Liver (tissue), 9 donors: Measurements from ENCODE around the gene SIRT1. TPM values are rescaled to one million over a fixed set of nuclear protein-coding genes. Genes with fewer than 3 reads are reported as not detected.

Source experiments
- DNase-seq: peaks from one replicate; pipeline ENCODE4 v3.0.0-alpha.2; 2017; ENCODE audit warnings: low spot score
- H3K27ac ChIP-seq, 2 donors: one replicate each; pipeline ENCODE4 v1.7.0; 2013; ENCODE audit warnings: inconsistent platforms in 2 of 2, low read length in 2 of 2, control low read depth in 1 of 2, low read depth in 1 of 2, mild to moderate bottlenecking in 1 of 2
- H3K27me3 ChIP-seq, 4 donors: one replicate each; pipeline versions ENCODE4 v1.6.1 to v1.7.0; 2013; ENCODE audit warnings: low read length in 3 of 4, inconsistent platforms in 1 of 4, mild to moderate bottlenecking in 1 of 4, moderate library complexity in 1 of 4; ENCODE audit not compliant: control insufficient read depth in 4 of 4, insufficient read depth in 4 of 4
- H3K36me3 ChIP-seq, 4 donors: one replicate each; pipeline versions ENCODE4 v1.6.1 to v1.7.0; 2013; ENCODE audit warnings: low read length in 3 of 4, mild to moderate bottlenecking in 3 of 4, low read depth in 1 of 4, moderate library complexity in 1 of 4; ENCODE audit not compliant: control insufficient read depth in 4 of 4, insufficient read depth in 3 of 4
- H3K4me1 ChIP-seq, 4 donors: one replicate each; pipeline versions ENCODE4 v1.6.1 to v1.7.0; 2013; ENCODE audit warnings: low read length in 3 of 4, mild to moderate bottlenecking in 3 of 4, moderate library complexity in 1 of 4; ENCODE audit not compliant: control insufficient read depth in 4 of 4, insufficient read depth in 4 of 4
- H3K4me3 ChIP-seq, 3 donors: one replicate each; pipeline versions ENCODE4 v1.6.1 to v1.7.0; 2013; ENCODE audit warnings: low read length in 3 of 3, control low read depth in 1 of 3, low read depth in 1 of 3, mild to moderate bottlenecking in 1 of 3
- H3K9ac ChIP-seq, 2 donors: one replicate each; pipeline ENCODE4 v1.7.0; 2013; ENCODE audit warnings: low read length in 2 of 2, mild to moderate bottlenecking in 2 of 2, moderate library complexity in 2 of 2, control low read depth in 1 of 2, low read depth in 1 of 2
- H3K9me3 ChIP-seq, 4 donors: one replicate each; pipeline versions ENCODE4 v1.6.1 to v1.7.0; 2013; ENCODE audit warnings: low read length in 3 of 4; ENCODE audit not compliant: control insufficient read depth in 4 of 4
- ATF3 ChIP-seq: IDR thresholded peaks from 2 replicates; pipeline ENCODE4 v1.6.1; 2016; ENCODE audit warnings: antibody characterized with exemption
- EGR1 ChIP-seq, 2 donors: IDR thresholded peaks; 2 replicates each; pipeline ENCODE4 v1.6.1; 2016 to 2018; ENCODE audit warnings: antibody characterized with exemption in 2 of 2, low read depth in 2 of 2
- FOXA1 ChIP-seq: IDR thresholded peaks from 2 replicates; pipeline ENCODE4 v1.6.1; 2016; ENCODE audit warnings: antibody characterized with exemption
- FOXA2 ChIP-seq: IDR thresholded peaks from 2 replicates; pipeline ENCODE4 v1.6.1; 2016; ENCODE audit warnings: antibody characterized with exemption
- GABPA ChIP-seq, 2 donors: IDR thresholded peaks in 1 of 2; conservative IDR thresholded peaks in 1 of 2; 2 replicates each; pipeline ENCODE4 v1.6.1; 2016; ENCODE audit warnings: antibody characterized with exemption in 2 of 2, mild to moderate bottlenecking in 1 of 2, moderate library complexity in 1 of 2
- HNF4A ChIP-seq, 2 donors: conservative IDR thresholded peaks; 2 replicates each; pipeline ENCODE4 v1.6.1; 2016; ENCODE audit warnings: antibody characterized with exemption in 2 of 2, mild to moderate bottlenecking in 2 of 2
- HNF4G ChIP-seq: IDR thresholded peaks from 2 replicates; pipeline ENCODE4 v1.6.1; 2016; ENCODE audit warnings: antibody characterized with exemption
- JUND ChIP-seq, 2 donors: IDR thresholded peaks; 2 replicates each; pipeline ENCODE4 v1.6.1; 2016; ENCODE audit warnings: antibody characterized with exemption in 2 of 2
- NR2F2 ChIP-seq: IDR thresholded peaks from 2 replicates; pipeline ENCODE4 v1.6.1; 2016; ENCODE audit warnings: antibody characterized with exemption
- RAD21 ChIP-seq, 2 donors: IDR thresholded peaks; 2 replicates each; pipeline ENCODE4 v1.6.1; 2016; ENCODE audit warnings: antibody characterized with exemption in 2 of 2, mild to moderate bottlenecking in 2 of 2
- RXRA ChIP-seq, 2 donors: IDR thresholded peaks; 2 replicates each; pipeline ENCODE4 v1.6.1; 2017 to 2018; ENCODE audit warnings: antibody characterized with exemption in 2 of 2, mild to moderate bottlenecking in 1 of 2
- SP1 ChIP-seq: IDR thresholded peaks from 2 replicates; pipeline ENCODE4 v1.6.1; 2018; ENCODE audit warnings: antibody characterized with exemption, mild to moderate bottlenecking
- TAF1 ChIP-seq: conservative IDR thresholded peaks from 2 replicates; pipeline ENCODE4 v1.6.1; 2016; ENCODE audit warnings: antibody characterized with exemption, mild to moderate bottlenecking
- YY1 ChIP-seq: IDR thresholded peaks from 2 replicates; pipeline ENCODE4 v1.6.1; 2016; ENCODE audit warnings: antibody characterized with exemption, mild to moderate bottlenecking
- ZBTB33 ChIP-seq: IDR thresholded peaks from 2 replicates; pipeline ENCODE4 v1.6.1; 2016; ENCODE audit warnings: antibody characterized with exemption
- WGBS: extraction: QIAGEN DNeasy Blood & Tissue Kit; methylation state at CpG from one replicate; pipeline ENCODE4 v1.1.7; 2013; 5-methylcytosine and 5-hydroxymethylcytosine counted together
- polyA plus RNA-seq, 2 donors: library from polyadenylated mRNA; stranded (reverse) in 1 of 2; unstranded in 1 of 2; fragments of 200-250 nt in 1 of 2; fragments of >200 nt in 1 of 2; fragmentation: Nextera tagmentation in 1 of 2; extraction: Ambion mirVana in 1 of 2; gene quantifications; one replicate each; pipeline versions ENCODE4 v1.2.1 to v1.2.3, GENCODE V29; 2013 to 2015
- total RNA-seq, 2 donors: library from RNA; depleted of rRNA; stranded (reverse); fragments of >200 nt; gene quantifications; one replicate each; pipeline ENCODE4 v1.2.3, GENCODE V29; 2014
- TF ChIP-seq, protein P1 (sequence below): IDR thresholded peaks from 2 replicates; pipeline ENCODE4 v1.6.1; 2016; ENCODE audit warnings: antibody characterized with exemption, mild to moderate bottlenecking
- TF ChIP-seq, protein P2 (sequence below): IDR thresholded peaks from 2 replicates; pipeline ENCODE4 v1.6.1; 2016; ENCODE audit warnings: antibody characterized with exemption
- donor health status: healthy.
- donor health status: healthy.
- donor health status: healthy.
- donor health status: healthy.
- donor health status: healthy.

Gene SIRT1
- total and polyA plus RNA-seq, 4 donors, result 3.0 to 14.8 (median 7.8) TPM

GRCh38 chr10:67868132-67868531 is 16.3 kb upstream of the SIRT1 start:
- Histone ChIP-seq H3K27ac (no peak overlapping the region), H3K36me3 (no peaks in the 10 kb centered on the region), H3K4me3 (no peak overlapping the region), H3K9ac (no peak overlapping the region), H3K4me1 (no peaks in the 10 kb centered on the region), H3K9me3 (no peaks in the 10 kb centered on the region), H3K27me3 (no peaks in the 10 kb centered on the region)
- TF ChIP-seq FOXA1 (no peak), HNF4G (no peak), RAD21 (IDR thresholded peaks at IDR 0.05) (no peak), YY1 (no peak), GABPA (IDR thresholded peaks at IDR 0.05 in 1 of 2, conservative IDR thresholded peaks at IDR 0.05 in 1 of 2) (no peak), NR2F2 (no peak), TAF1 (no peak), JUND (IDR thresholded peaks at IDR 0.05) (no peak)
- TF ChIP-seq, protein P1, sequence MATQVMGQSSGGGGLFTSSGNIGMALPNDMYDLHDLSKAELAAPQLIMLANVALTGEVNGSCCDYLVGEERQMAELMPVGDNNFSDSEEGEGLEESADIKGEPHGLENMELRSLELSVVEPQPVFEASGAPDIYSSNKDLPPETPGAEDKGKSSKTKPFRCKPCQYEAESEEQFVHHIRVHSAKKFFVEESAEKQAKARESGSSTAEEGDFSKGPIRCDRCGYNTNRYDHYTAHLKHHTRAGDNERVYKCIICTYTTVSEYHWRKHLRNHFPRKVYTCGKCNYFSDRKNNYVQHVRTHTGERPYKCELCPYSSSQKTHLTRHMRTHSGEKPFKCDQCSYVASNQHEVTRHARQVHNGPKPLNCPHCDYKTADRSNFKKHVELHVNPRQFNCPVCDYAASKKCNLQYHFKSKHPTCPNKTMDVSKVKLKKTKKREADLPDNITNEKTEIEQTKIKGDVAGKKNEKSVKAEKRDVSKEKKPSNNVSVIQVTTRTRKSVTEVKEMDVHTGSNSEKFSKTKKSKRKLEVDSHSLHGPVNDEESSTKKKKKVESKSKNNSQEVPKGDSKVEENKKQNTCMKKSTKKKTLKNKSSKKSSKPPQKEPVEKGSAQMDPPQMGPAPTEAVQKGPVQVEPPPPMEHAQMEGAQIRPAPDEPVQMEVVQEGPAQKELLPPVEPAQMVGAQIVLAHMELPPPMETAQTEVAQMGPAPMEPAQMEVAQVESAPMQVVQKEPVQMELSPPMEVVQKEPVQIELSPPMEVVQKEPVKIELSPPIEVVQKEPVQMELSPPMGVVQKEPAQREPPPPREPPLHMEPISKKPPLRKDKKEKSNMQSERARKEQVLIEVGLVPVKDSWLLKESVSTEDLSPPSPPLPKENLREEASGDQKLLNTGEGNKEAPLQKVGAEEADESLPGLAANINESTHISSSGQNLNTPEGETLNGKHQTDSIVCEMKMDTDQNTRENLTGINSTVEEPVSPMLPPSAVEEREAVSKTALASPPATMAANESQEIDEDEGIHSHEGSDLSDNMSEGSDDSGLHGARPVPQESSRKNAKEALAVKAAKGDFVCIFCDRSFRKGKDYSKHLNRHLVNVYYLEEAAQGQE, result no peak
- no peak for DNase-seq
- 97% methylated on average over 2 of the region's 2 CpGs for WGBS

GRCh38 chr10:67869996-67870395 is 14.5 kb upstream of the SIRT1 start:
- H3K9me3 ChIP-seq, result no peaks in the 10 kb centered on the region
- H3K4me3 ChIP-seq, result no peak overlapping the region
- H3K36me3 ChIP-seq, result no peaks in the 10 kb centered on the region
- H3K27ac ChIP-seq, result no peak overlapping the region
- no peak overlapping the region for H3K9ac ChIP-seq
- no peak for TF ChIP-seq ATF3
- TF ChIP-seq JUND (IDR thresholded peaks at IDR 0.05), result no peak
- no peak for TF ChIP-seq TAF1
- no peak for TF ChIP-seq RAD21 (IDR thresholded peaks at IDR 0.05)
- TF ChIP-seq FOXA2, result no peak
- TF ChIP-seq, protein P1, result no peak
- TF ChIP-seq NR2F2, result no peak
- TF ChIP-seq HNF4G, result no peak
- no peak for TF ChIP-seq RXRA (IDR thresholded peaks at IDR 0.05)
- TF ChIP-seq FOXA1, result no peak
- no peak for TF ChIP-seq EGR1 (IDR thresholded peaks at IDR 0.05; ENCODE audit: low read depth in 2 of 2)
- TF ChIP-seq, protein P2, sequence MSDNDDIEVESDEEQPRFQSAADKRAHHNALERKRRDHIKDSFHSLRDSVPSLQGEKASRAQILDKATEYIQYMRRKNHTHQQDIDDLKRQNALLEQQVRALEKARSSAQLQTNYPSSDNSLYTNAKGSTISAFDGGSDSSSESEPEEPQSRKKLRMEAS, result no peak
- no peak for TF ChIP-seq ZBTB33
- no peak for TF ChIP-seq SP1
- TF ChIP-seq HNF4A (conservative IDR thresholded peaks at IDR 0.05), result no peak
- no peak for TF ChIP-seq YY1
- H3K27me3 ChIP-seq, result no peaks in the 10 kb centered on the region
- H3K4me1 ChIP-seq, result no peaks in the 10 kb centered on the region
- WGBS, result 95% methylated on average over 6 of the region's 6 CpGs
- DNase-seq, result no peak
